ENCODE results near the gene ZNF296.
A peak's percentile ranks its signal among the peaks of the same experiment; 100 is the strongest.

Gene ZNF296

DNA sequence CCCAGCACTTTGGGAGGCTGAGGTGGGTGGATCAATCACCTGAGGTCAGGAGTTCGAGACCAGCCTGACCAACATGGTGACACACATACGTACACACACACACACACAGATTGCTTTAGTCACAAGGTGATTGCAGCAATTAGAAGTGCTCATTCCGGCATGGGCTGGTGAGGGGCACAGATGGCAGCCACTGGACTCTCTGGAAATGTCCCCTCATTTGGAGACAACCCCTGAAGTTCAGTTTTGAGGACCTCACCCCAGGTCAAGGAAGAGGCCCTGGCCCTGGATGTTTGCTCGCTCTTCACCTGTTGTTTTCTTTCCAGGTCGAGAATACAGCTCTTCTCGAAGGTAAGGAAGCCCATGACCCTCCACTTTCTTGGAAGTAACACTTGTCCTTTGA lies 6.1 kb downstream of the ZNF296 start:
- DNase-seq: no peak
- TF ChIP-seq POLR2A (IDR thresholded peaks at IDR 0.05; ENCODE audit: low read length): no peak
- TF ChIP-seq GATA1 (IDR thresholded peaks at IDR 0.05; ENCODE audit: low read depth, low read length): no peak

DNA sequence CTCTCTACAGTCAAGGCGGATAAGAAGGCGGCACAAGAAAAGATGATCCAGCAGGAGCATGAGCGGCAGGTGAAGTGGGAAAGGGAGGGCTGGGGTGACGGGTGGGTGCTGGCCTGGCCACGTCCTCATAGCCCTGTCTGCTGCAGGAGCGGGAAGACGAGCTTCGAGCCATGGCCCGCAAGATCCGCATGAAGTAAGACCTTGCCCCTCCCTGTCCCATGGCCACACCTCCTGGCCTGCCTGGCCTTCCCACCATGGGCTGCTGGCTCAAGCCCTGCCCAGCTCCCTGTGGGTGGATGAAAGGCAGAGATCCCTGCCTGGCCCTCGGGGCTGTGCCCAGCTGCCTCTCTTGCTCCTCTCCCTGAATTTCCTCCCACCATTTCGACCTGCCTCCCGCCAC lies 7.2 kb downstream of the ZNF296 start:
- TF ChIP-seq GATA1 (IDR thresholded peaks at IDR 0.05; ENCODE audit: low read depth, low read length): no peak
- no peak for TF ChIP-seq POLR2A (IDR thresholded peaks at IDR 0.05; ENCODE audit: low read length)
- DNase-seq: no peak

DNA sequence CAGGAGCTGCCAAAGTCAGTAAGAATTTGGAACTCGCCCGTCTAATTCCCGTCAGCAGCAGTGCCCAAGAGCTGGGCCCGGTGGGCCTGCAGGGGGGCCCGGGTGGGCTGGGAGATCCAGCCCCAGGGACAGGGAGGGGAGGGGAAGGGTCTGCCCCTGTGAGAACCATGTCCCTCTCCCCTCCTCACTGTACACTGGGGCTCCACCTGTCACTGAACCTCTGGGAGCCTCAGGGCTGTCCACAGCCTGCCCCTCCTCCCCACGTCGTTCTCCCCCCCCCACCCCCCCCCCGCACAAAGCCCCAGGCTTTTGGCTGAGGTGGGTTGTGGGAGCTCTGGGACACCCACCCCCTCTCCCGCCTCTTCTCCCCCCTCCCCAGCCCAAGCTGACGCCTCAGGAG lies 8.2 kb downstream of the ZNF296 start:
- no peak for TF ChIP-seq POLR2A (IDR thresholded peaks at IDR 0.05; ENCODE audit: low read length)
- no peak for TF ChIP-seq GATA1 (IDR thresholded peaks at IDR 0.05; ENCODE audit: low read depth, low read length)
- no peak for DNase-seq

DNA sequence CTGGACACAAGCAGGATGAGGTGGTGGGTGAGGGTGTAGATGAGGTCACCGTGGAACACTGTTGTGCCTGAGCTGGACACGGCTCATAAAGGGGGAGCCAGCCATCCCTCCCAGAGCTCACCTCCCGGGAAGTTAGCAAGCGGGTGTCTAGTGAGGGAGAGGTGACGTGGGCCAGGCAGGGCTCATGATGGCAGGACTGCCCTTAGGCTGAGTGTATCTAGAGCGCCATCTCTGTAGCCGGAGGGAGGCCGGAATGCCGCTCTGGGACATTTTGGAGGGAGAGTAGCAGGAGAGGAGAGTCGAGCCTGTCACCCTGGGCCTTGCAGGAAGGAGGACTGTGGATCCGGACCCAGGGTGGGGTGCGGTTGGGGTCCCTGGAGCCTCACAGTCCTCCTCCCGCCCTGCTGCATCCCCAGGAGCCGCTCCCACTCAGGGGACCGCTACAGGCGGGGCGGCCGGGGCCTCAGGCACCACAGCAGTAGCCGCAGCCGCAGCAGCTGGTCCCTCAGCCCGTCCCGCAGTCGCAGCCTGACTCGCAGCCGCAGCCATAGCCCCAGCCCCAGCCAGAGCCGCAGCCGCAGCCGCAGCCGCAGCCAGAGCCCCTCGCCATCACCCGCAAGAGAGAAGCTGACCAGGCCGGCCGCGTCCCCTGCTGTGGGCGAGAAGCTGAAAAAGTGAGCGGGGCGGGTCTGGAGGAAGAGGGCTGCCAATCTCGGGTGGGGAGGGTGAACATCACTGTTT lies 9.2 kb downstream of the ZNF296 start:
- TF ChIP-seq POLR2A (IDR thresholded peaks at IDR 0.05; ENCODE audit: low read length) (no peak), GATA1 (IDR thresholded peaks at IDR 0.05; ENCODE audit: low read depth, low read length) (no peak)

DNA sequence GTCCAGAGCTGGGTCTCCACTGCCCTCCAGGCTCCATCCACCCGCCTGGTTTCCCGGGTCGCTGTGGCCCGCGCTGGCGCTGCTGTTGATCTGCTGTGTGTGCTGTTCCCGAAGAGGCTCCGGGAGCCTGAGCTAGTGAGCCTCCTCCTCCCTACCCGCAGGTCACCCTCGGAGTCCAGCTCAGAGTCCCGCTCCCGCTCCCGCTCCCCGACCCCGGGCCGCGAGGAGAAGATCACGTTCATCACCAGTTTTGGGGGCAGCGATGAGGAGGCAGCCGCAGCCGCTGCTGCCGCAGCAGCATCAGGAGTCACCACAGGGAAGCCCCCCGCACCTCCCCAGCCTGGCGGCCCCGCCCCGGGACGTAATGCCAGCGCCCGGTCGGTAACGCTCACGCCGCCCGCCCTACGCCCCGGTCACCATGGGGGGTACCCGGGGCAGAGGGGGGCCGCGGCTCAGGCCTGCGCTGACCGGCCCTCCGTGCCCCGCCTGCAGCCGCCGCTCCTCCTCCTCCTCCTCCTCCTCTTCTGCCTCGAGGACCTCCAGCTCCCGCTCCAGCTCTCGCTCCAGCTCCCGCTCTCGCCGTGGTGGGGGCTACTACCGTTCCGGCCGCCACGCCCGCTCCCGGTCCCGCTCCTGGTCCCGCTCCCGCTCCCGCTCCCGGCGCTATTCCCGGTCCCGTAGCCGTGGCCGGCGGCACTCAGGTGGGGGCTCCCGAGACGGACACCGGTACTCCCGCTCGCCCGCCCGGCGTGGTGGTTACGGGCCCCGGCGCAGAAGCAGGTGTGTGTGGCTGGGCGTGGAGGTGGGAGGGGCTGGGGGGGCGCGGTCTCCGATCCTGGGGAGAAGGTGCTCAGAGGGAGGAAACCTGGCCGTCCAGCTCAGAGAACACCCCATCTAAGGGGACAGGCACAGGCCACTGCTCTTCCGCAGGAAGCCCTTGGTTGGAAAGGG lies 12.2 kb downstream of the ZNF296 start:
- TF ChIP-seq GATA1 (IDR thresholded peaks at IDR 0.05; ENCODE audit: low read depth, low read length) (no peak), POLR2A (IDR thresholded peaks at IDR 0.05; ENCODE audit: low read length) (no peak)
- DNase-seq: no peak

More for the DNA sequence above, 9.2 kb downstream of the ZNF296 start:
- no peak for DNase-seq

DNA sequence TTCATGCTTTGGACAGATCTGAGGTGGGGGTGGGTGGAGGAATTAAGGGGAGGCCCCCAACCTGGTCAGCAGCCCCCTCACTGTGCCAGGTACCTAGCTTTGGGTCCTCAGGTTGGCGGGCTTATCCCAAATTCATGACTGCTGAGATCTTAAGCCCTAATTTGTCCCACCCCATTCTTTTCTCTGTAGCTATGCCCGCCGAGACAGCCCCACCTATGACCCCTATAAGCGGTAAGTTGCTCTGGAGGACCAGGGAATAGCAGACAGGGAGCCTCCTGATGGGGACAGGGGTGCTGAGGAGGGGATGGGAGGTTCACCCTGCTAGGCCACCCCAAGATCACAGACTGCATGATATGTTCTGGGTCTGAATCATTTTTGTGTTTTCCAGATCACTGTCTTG lies 14.3 kb downstream of the ZNF296 start:
- TF ChIP-seq POLR2A (IDR thresholded peaks at IDR 0.05; ENCODE audit: low read length) (no peak), GATA1 (IDR thresholded peaks at IDR 0.05; ENCODE audit: low read depth, low read length) (no peak)
- no peak for DNase-seq

DNA sequence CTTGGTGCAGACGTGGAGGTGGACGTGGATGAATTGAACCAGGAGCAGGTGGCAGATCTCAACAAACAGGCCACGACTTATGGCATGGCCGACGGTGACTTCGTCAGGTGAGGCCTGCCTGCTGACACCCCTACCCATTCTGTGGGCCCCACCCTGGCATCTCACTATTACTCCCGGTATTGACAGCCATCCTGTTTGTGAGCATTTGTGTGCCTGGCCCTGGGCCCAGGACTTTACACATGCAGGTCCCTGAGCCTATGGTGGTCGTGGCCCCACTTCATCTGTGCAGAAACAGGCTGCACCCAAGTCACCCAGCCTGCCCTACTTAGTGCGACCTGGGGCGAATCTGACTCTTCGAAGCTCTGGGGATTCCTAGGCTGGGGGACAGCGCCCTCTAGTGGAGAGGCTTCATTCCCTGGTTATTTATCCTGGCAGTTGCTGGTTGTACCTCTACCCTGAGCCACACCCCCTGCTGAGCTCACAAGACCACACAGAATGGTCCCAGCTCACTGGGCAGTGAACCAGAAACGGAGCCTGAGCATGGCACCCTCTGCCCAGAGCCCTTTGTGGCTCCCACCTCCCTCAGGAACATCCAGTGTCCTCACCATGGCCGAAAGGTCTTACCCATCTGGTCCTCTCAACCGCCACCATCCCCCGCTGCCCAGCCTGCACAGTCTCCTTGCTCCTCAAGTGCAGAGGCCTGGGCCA lies 16.9 kb downstream of the ZNF296 start:
- no peak for TF ChIP-seq GATA1 (IDR thresholded peaks at IDR 0.05; ENCODE audit: low read depth, low read length)
- DNase-seq: peak; percentile 85 to 93

DNA sequence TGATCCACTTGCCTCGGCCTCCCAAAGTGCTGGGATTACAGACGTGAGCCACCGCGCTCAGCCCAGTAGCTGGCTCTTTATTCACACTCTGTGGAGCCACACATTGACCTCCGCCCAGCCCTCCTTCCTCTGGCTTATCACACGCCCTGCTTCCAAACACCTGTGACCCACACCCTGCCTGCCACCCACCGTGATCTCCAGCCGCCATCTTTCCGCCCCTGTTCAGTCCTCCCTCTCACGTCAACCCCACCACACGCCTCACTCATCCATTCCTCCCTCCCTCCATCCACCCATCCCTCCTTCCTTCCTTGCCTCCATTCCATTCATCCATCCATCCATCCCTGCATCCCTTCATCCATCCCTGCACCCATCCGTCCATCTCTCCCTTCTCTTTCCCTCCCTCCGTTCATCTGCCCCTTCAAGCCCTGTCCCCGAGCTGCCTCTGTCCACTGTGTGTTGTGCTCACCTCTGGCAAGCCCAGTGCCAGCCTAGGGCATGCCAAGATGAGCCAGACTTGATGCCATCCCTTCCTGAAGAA lies 17.6 kb downstream of the ZNF296 start:
- TF ChIP-seq POLR2A (IDR thresholded peaks at IDR 0.05; ENCODE audit: low read length): no peak
- no peak for TF ChIP-seq GATA1 (IDR thresholded peaks at IDR 0.05; ENCODE audit: low read depth, low read length)
- DNase-seq: peak in 1 of 2 experiments; percentile 33

DNA sequence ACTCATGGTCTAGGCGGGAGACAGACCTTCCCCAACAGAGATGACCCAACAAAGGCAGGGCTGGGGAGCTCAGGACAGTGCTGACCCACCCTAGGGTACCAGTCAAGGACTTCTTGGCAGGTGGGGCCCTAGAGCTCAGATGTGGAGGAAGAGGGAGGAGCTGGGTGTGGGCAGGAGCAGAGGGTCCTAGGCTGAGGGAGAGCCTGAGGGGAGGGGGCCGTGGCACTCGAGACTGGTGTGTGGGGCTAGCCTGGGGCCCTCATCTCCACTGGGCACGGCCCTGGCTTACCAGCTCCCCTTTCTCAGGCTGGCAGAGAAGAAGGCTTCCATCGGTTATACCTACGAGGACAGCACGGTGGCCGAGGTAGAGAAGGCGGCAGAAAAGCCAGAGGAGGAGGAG lies 18.8 kb downstream of the ZNF296 start:
- TF ChIP-seq POLR2A (IDR thresholded peaks at IDR 0.05; ENCODE audit: low read length): no peak
- no peak for TF ChIP-seq GATA1 (IDR thresholded peaks at IDR 0.05; ENCODE audit: low read depth, low read length)
- no peak for DNase-seq

DNA sequence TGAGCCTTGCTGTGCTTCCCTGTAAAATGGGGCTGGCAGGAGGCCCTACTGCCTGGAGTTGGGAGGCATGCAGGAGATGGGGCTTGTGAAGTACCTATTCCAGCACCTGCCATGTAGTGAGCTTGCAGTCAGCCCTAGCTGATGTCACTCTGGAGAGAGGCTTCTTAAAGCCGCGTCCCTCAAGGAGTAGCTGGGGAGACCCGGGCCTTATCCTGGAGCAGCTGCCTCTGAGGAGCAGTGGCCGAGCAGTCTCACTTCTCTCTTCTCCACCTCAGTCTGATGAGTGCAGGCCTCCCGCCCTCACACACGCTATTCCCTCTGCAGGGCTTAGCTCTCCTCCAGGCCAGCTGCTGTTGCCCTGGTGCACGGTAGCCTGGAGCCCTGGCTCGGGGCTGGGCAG lies 19.4 kb downstream of the ZNF296 start:
- DNase-seq: no peak
- no peak for TF ChIP-seq GATA1 (IDR thresholded peaks at IDR 0.05; ENCODE audit: low read depth, low read length)
- no peak for TF ChIP-seq POLR2A (IDR thresholded peaks at IDR 0.05; ENCODE audit: low read length)

DNA sequence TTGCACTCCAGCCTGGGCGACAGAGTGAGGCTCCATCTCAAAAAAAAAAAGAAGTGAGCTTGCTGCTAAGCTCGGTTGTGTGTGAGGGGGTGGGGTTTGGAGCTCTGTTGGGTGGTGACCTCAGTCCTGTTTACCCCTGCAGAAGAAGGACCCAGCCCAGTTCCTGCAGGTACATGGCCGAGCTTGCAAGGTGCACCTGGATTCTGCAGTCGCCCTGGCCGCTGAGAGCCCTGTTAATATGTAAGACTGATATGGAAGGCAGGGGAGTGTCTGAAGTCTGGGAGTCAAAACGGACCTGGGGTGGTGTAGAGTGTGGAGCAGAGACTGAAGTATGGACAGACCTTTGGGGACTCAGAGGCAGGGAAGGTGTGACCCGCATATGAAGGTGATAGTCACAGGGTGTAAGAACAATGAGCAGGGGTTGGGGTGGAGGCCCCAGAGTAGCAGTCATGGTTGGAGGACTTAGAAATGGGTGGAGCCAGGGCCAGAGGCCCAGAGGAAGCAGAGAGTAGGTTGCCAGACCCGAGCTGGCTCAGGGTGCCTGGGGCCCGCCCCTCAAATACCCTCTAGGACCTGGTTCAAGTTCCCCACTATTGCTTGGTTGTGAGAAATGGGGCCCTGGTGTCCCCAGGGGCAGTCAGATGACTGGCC lies 24.2 kb downstream of the ZNF296 start:
- no peak for DNase-seq
- TF ChIP-seq POLR2A (IDR thresholded peaks at IDR 0.05; ENCODE audit: low read length) (no peak), GATA1 (IDR thresholded peaks at IDR 0.05; ENCODE audit: low read depth, low read length) (no peak)

DNA sequence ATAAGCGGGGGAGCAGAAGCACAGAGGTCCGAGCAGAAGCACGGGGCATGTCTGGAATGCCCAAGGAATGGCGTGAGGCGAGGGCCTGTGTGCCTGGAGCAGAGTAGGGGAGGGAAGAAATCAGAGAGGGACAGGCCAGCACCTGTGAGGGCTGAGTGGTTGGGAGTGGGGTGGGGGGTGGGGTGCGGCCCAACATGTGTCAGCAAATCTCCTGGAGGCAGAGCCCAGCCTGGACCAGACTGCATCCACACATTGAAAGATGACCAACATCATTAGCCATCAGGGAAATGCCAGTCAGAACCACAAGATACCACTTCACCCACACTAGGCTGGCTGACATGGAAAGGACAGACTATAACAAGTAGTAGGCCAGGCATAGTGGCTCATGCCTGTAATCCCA lies 26.2 kb downstream of the ZNF296 start:
- TF ChIP-seq POLR2A (IDR thresholded peaks at IDR 0.05; ENCODE audit: low read length) (no peak), GATA1 (IDR thresholded peaks at IDR 0.05; ENCODE audit: low read depth, low read length) (no peak)
- DNase-seq: no peak

DNA sequence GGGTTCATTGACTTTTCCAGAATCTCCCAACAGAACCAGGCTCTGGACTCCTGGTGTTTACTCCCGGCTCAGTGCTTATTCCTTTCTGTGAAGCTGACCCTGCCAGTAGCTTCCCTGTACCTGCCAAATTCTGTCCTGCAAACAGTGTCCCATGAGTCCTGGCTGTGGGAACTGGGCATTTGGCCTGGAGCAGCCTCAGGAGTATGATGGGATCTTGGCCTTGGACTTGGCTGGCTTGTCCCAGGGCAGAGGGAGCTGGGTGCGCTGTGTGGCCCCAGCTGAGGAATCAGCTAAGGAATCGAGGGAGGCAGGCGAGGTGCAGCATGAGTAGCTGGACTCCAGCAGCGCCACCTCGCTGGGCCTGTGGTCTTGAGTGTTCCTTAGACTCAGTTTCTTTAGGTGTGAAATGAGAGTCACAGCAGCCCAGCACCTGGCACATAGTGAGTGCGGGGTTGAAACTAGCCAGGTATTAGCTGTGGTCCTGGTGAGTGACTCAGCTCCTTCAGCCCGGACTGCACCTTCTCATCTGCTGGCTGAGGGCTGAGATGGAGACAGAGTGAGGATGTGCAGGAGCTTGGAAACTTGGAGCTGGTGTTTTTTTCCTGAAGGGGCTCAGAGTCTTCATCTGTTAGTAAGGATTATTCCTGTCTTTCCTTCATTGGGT lies 27.1 kb downstream of the ZNF296 start:
- no peak for DNase-seq
- no peak for TF ChIP-seq POLR2A (IDR thresholded peaks at IDR 0.05; ENCODE audit: low read length)
- TF ChIP-seq GATA1 (IDR thresholded peaks at IDR 0.05; ENCODE audit: low read depth, low read length): no peak

All from erythroblast (primary cell).